Activated naive CD4-positive, alpha-beta T cell treated with anti-CD3 and anti-CD28 coated beads for 36 hours (primary cell): Measurements from ENCODE around the gene TMEM191C. TPM values are rescaled to one million over a fixed set of nuclear protein-coding genes. Genes with fewer than 3 reads are reported as not detected.
"Not testable (repeated sequence)": the region's sequence is repeated elsewhere in the genome, so short reads cannot be mapped to it uniquely, and the experiment has no call there.

Experiments used
- CTCF ChIA-PET: fragments of 350-600 bp; sonication (Branson Sonifier 250); formaldehyde crosslinking; loops from one replicate; lab custom pipeline; 2021; ENCODE audit warnings: antibody characterized with exemption; lab: Charles Lee
- DNase-seq: peaks from one replicate; pipeline ENCODE4 v3.0.0-alpha.2; 2020
- H3K27ac Mint-ChIP-seq: one replicate; pipeline ENCODE4 v1.8.0; 2021; ENCODE audit warnings: mild to moderate bottlenecking, mixed read lengths
- H3K27me3 Mint-ChIP-seq: one replicate; pipeline ENCODE4 v1.8.0; 2021; ENCODE audit warnings: low read depth, mixed read lengths
- H3K36me3 Mint-ChIP-seq: one replicate; pipeline ENCODE4 v1.8.0; 2021; ENCODE audit warnings: low read depth, mixed read lengths
- H3K4me1 Mint-ChIP-seq: one replicate; pipeline ENCODE4 v1.8.0; 2021; ENCODE audit warnings: low read depth, mixed read lengths
- H3K4me3 Mint-ChIP-seq: one replicate; pipeline ENCODE4 v1.8.0; 2021; ENCODE audit warnings: mild to moderate bottlenecking, moderate library complexity, mixed read lengths
- H3K9me3 Mint-ChIP-seq: one replicate; pipeline ENCODE4 v1.8.0; 2021; ENCODE audit warnings: mixed read lengths
- intact Hi-C: fragments of 100-400 bp; cut with micrococcal nuclease; formaldehyde crosslinking; loops from one replicate; pipeline ENCODE4 v1.15.1; 2023
- total RNA-seq, 2 experiments: library from RNA; stranded (reverse); gene quantifications; one replicate each; pipeline ENCODE4 v1.2.3, GENCODE V29; 2021

Gene TMEM191C
- total RNA-seq, 2 experiments from 2014 or later, result 0.22 TPM; not detected in 1

DNA sequence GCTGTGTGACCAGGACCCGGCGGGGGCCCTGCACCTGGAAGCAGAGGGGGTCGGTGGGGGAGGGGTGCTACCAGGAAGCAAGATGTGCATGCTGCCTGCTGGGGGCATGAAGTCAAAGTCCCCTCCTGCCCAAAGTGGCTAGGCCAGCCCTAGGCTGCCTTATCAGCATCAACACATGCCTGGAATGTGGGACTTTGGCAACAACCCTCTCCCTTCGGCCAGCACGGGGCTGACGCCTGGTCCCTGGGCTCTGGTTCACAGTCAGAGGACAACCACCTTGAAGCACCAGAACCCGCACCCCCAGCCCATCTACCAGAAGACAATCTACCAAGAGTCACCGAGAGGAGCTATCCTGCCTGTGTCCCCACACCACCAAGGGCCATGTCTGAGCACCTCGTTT is 43.2 kb downstream of the TMEM191C start:
- H3K27me3 Mint-ChIP-seq, H3K4me3 Mint-ChIP-seq, H3K36me3 Mint-ChIP-seq, intact Hi-C loops, H3K4me1 Mint-ChIP-seq, CTCF ChIA-PET, H3K27ac Mint-ChIP-seq, H3K9me3 Mint-ChIP-seq, DNase-seq: not testable (repeated sequence)

DNA sequence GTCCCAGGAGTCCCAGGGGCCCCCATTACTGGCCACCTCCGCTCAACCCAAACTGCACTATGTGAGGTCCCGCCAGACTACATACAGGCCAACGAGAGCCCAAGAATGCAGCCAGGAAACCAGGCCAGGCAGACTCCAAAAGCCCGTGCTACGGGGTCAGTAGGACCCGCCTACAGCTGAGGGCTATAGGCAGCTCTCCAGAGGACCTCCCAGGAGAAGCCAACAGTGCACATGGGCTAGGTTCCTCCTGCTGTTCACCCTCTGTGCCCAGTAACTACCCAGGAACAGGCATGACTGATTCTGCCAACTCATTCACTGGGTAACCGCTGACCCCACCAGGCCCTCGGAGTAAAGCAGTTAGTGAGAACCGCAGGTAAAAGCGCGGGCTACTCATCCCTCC is 44.8 kb downstream of the TMEM191C start:
- intact Hi-C loops, H3K4me3 Mint-ChIP-seq, H3K27ac Mint-ChIP-seq, CTCF ChIA-PET, H3K27me3 Mint-ChIP-seq, H3K4me1 Mint-ChIP-seq, H3K36me3 Mint-ChIP-seq, H3K9me3 Mint-ChIP-seq, DNase-seq: not testable (repeated sequence)

DNA sequence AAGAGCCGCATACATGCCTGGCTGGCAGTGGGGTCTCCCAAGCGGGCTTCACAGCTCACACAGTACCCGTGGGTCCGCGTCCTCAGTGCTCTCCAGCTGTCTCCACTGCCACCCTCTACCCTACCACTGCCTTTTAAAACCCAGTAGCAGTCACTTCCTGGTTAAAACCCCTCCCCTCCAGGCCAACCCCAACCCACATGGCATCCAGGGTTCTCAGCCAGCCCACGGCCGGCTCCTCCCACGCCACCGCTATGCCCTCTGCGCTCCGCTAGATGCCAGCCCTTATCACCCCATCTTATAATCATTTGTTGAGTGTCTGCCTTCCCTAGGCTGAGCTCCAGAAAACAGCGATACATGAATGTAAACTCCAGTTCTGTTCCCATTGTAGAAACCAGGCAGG is 46.9 kb downstream of the TMEM191C start:
- H3K36me3 Mint-ChIP-seq, CTCF ChIA-PET, H3K27ac Mint-ChIP-seq: not testable (repeated sequence)

DNA sequence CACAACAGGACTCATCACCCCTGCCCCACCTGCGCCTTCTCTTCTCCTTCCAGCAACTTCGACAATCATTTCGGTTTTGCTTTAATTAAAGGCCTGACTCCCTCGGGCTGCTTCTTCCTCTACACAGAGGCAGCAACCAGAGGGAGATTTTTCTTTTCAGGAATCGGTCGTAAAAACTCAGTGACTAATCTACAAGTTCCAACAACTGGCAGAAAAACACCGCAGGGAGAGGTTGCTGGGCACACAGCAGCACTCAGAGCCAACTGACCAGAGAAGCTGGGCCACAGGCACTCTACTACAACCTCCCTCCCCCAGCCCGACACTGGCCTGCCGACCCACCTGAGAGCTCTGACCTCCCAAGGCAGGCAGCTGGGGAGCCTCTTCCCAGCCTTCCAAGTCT is 48.0 kb downstream of the TMEM191C start:
- not testable (repeated sequence) for H3K4me1 Mint-ChIP-seq, H3K27me3 Mint-ChIP-seq

More for the DNA sequence above, 46.9 kb downstream of the TMEM191C start:
- H3K4me1 Mint-ChIP-seq, intact Hi-C loops, H3K27me3 Mint-ChIP-seq, DNase-seq, H3K4me3 Mint-ChIP-seq, H3K9me3 Mint-ChIP-seq: not testable (repeated sequence)

DNA sequence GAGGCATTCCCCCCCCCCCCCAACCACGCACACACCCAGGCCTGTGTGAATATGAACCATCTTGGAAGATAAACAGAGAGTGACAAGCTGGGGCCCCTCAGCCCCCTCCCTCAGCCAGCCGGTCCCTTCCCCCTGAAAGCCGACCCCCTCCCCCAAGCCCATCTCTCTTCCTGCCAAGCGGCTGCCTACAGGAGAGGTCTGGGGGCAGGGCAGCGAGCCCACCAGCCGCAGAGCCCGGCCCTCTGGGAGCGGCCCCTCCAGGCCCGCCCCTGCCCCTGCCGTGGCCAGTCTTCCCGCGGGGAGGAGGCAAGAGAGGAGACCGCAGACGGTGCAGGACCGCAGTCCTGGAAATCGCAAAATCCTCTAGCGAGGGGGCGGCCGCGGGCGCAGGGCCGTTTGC is 49.3 kb downstream of the TMEM191C start:
- H3K27me3 Mint-ChIP-seq, H3K4me1 Mint-ChIP-seq, DNase-seq, H3K4me3 Mint-ChIP-seq, H3K36me3 Mint-ChIP-seq, H3K9me3 Mint-ChIP-seq, H3K27ac Mint-ChIP-seq, intact Hi-C loops, CTCF ChIA-PET: not testable (repeated sequence)

More for the DNA sequence above, 48.0 kb downstream of the TMEM191C start:
- H3K27ac Mint-ChIP-seq, H3K36me3 Mint-ChIP-seq, intact Hi-C loops, CTCF ChIA-PET, H3K9me3 Mint-ChIP-seq, H3K4me3 Mint-ChIP-seq, DNase-seq: not testable (repeated sequence)

DNA sequence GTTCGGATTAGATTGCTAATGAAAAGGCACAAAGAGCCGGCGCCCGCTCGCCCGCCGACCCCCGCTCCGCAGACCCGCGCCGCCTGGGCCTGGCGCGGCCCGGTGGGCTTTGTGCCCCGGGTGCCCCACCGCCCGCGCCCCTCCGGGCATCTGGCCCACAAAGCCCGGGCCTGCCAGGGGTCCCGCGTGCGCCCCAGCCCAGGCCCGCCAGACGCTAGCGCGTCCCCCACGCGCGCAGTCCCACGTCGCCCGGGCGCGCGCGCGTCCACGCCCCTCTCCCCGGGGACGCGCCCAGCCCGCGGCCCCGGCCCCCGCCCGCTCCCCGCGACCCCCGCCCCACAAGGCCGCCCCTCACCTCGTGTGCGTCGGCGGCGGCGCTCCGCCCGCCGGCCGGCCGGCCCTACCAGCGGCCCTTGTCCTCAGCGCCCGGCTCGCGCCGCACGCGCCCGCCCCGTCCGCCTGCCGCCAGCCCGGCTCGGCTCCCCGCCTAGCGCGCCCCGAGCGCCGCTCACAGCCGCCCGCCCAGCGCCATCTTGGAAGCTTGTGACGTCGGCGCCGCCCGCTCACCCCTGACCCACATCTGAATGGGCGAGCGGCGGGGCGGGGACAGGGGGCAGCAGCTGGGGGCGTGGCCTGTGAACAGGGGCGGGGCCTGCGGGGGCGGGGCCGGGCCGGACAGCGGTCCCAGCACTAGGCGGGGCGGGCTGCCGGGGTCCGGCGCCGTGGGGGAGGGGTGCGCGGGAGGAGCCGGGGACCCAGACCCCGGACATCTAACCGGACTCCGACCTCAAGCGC is 50.0 kb downstream of the TMEM191C start:
- CTCF ChIA-PET, H3K9me3 Mint-ChIP-seq, H3K27ac Mint-ChIP-seq, H3K4me3 Mint-ChIP-seq, H3K27me3 Mint-ChIP-seq, DNase-seq, H3K4me1 Mint-ChIP-seq, H3K36me3 Mint-ChIP-seq, intact Hi-C loops: not testable (repeated sequence)

Other genes starting within 250 kb of the TMEM191C start
- gene RIMBP3B, start 83.6 kb upstream of the TMEM191C start, total RNA-seq, result under 1 TPM in 1 of 2 experiments, not detected in 1; 0.24 TPM
- gene HIC2, start 50.0 kb upstream of the TMEM191C start, total RNA-seq, result 1 to 10 TPM; 3.1 to 3.3 TPM
- gene RIMBP3C, start 84.1 kb downstream of the TMEM191C start, total RNA-seq, result under 1 TPM in 1 of 2 experiments, not detected in 1; 0.44 TPM
- 10 to 100 TPM; 49.1 to 50.1 TPM for gene UBE2L3, start 100.3 kb downstream of the TMEM191C start, total RNA-seq
- gene YDJC, start 162.6 kb downstream of the TMEM191C start, total RNA-seq, result 10 to 100 TPM; 50.3 to 53.2 TPM
- gene CCDC116, start 165.4 kb downstream of the TMEM191C start, total RNA-seq, result under 1 TPM; 0.19 to 0.30 TPM
- gene SDF2L1, start 174.9 kb downstream of the TMEM191C start, total RNA-seq, result 10 to 100 TPM; 21.7 to 22.3 TPM
- 10 to 100 TPM; 40.9 to 42.3 TPM for gene PPIL2, start 198.6 kb downstream of the TMEM191C start, total RNA-seq